Thyroid gland (tissue), 4 donors: ENCODE data around the gene GRB10. TPM values are rescaled to one million over a fixed set of nuclear protein-coding genes. Genes with fewer than 3 reads are reported as not detected.

Source experiments
- DNase-seq, 2 donors: peaks; one replicate each; pipeline ENCODE4 v3.0.0-alpha.2; 2019
- H3K27ac ChIP-seq, 3 donors: fragments of 200-600 bp; sonication (generic); 1 replicate in 2 of 3; 2 replicates in 1 of 3; pipeline ENCODE4 v1.5.1; 2016 to 2019; ENCODE audit warnings: mild to moderate bottlenecking in 1 of 3, moderate library complexity in 1 of 3
- H3K27me3 ChIP-seq: fragments of 200-600 bp; sonication (generic); one replicate; pipeline ENCODE4 v1.5.1; 2019
- H3K36me3 ChIP-seq, 2 donors: fragments of 200-600 bp; sonication (generic); one replicate each; pipeline ENCODE4 v1.5.1; 2016 to 2019
- H3K4me1 ChIP-seq, 2 donors: fragments of 200-600 bp; sonication (generic); one replicate each; pipeline ENCODE4 v1.5.1; 2017 to 2019
- H3K4me3 ChIP-seq, 3 donors: fragments of 200-600 bp; sonication (generic); replicated peaks in 1 of 3; 1 replicate in 2 of 3; 2 replicates in 1 of 3; pipeline ENCODE4 v1.5.1; 2016; ENCODE audit warnings: mild to moderate bottlenecking in 1 of 3
- H3K9me3 ChIP-seq: fragments of 200-600 bp; sonication (generic); one replicate; pipeline ENCODE4 v1.5.1; 2017
- CTCF ChIP-seq, 6 experiments: fragments of 200-600 bp in 3 of 6; fragments of 450-650 bp in 3 of 6; sonication (generic) in 3 of 6; IDR thresholded peaks; one replicate each; pipeline ENCODE4 v1.5.1; 2016 to 2019; ENCODE audit warnings: antibody characterized with exemption in 6 of 6, mild to moderate bottlenecking in 2 of 6, inconsistent platforms in 1 of 6, moderate library complexity in 1 of 6
- POLR2A ChIP-seq, 2 donors: fragments of 450-650 bp; IDR thresholded peaks; one replicate each; pipeline ENCODE4 v1.6.1; 2017; ENCODE audit warnings: antibody characterized with exemption in 2 of 2, mild to moderate bottlenecking in 2 of 2, moderate library complexity in 1 of 2
- WGBS, 2 donors: methylation state at CpG; one replicate each; pipeline ENCODE4 v1.1.5; 2017; 5-methylcytosine and 5-hydroxymethylcytosine counted together
- intact Hi-C: fragments of 100-400 bp; cut with DNase I; formaldehyde crosslinking; loops from one replicate; pipeline ENCODE4 v1.15.1; 2023
- total RNA-seq, 4 donors: library from RNA; depleted of rRNA; stranded (reverse); fragments of >200 nt; gene quantifications; one replicate each; pipeline ENCODE4 v1.2.3, GENCODE V29; 2016

The GRB10 gene
- total RNA-seq, 4 donors from 2014 or later = 21.3 to 99.2 (median 39.6) TPM

GRCh38 chr7:50676079-50676478 is 106.6 kb downstream of the GRB10 start:
- Histone ChIP-seq H3K27me3 (no peaks in the 10 kb centered on the region), H3K4me1 (peaks cover 0 to 26% of the 10 kb centered on the region in 2 donors), H3K9me3 (no peaks in the 10 kb centered on the region), H3K4me3 (no peak overlapping the region), H3K36me3 (peaks cover 0 to 4% of the 10 kb centered on the region in 2 donors), H3K27ac (no peak overlapping the region)
- intact Hi-C loops = no loop called here
- no peak for TF ChIP-seq POLR2A (IDR thresholded peaks at IDR 0.05)
- no peak for TF ChIP-seq CTCF (IDR thresholded peaks at IDR 0.05)
- 49 to 58% methylated on average over 5 of the region's 5 CpGs for WGBS, 2 donors
- no peak for DNase-seq

- peaks cover 0 to 4% of the 10 kb centered on the region in 2 donors for H3K36me3 ChIP-seq
- no peak overlapping the region for H3K27ac ChIP-seq
- intact Hi-C loops = no loop called here
- no peaks in the 10 kb centered on the region for H3K9me3 ChIP-seq
- TF ChIP-seq POLR2A (IDR thresholded peaks at IDR 0.05) (no peak), CTCF (IDR thresholded peaks at IDR 0.05) (no peak)
- DNase-seq = no peak
- H3K4me1 ChIP-seq = peaks cover 0 to 26% of the 10 kb centered on the region in 2 donors
- no peak overlapping the region for H3K4me3 ChIP-seq
- no peaks in the 10 kb centered on the region for H3K27me3 ChIP-seq
- WGBS, 2 donors = 79 to 82% methylated on average over 9 to 11 of the region's 11 CpGs
These were observed 107.5 kb downstream of the GRB10 start for GRCh38 chr7:50674896-50675835.

GRCh38 chr7:50674299-50674698 is 108.4 kb downstream of the GRB10 start:
- Histone ChIP-seq H3K9me3 (no peaks in the 10 kb centered on the region), H3K4me3 (no peak overlapping the region), H3K36me3 (peaks cover 0 to 4% of the 10 kb centered on the region in 2 donors), H3K27me3 (no peaks in the 10 kb centered on the region), H3K4me1 (peaks cover 0 to 26% of the 10 kb centered on the region in 2 donors), H3K27ac (no peak overlapping the region)
- TF ChIP-seq POLR2A (IDR thresholded peaks at IDR 0.05) = no peak
- no peak for TF ChIP-seq CTCF (IDR thresholded peaks at IDR 0.05)
- 86 to 97% methylated on average over 9 to 10 of the region's 10 CpGs for WGBS, 2 donors
- intact Hi-C loops = no loop called here
- DNase-seq = no peak

GRCh38 chr7:50673096-50673495 is 109.6 kb downstream of the GRB10 start:
- peaks cover 0 to 4% of the 10 kb centered on the region in 2 donors for H3K36me3 ChIP-seq
- no peaks in the 10 kb centered on the region for H3K27me3 ChIP-seq
- no peak for TF ChIP-seq POLR2A (IDR thresholded peaks at IDR 0.05)
- TF ChIP-seq CTCF (IDR thresholded peaks at IDR 0.05) = no peak
- no peak overlapping the region for H3K27ac ChIP-seq
- 92 to 95% methylated on average over 10 of the region's 10 CpGs for WGBS, 2 donors
- peaks cover 5 to 33% of the 10 kb centered on the region in 2 donors for H3K4me1 ChIP-seq
- intact Hi-C loops = no loop called here
- H3K4me3 ChIP-seq = no peak overlapping the region
- no peaks in the 10 kb centered on the region for H3K9me3 ChIP-seq
- DNase-seq = no peak

- Histone ChIP-seq H3K4me3 (no peak overlapping the region), H3K27ac (no peak overlapping the region), H3K27me3 (no peaks in the 10 kb centered on the region), H3K9me3 (no peaks in the 10 kb centered on the region), H3K36me3 (peaks cover 0 to 4% of the 10 kb centered on the region in 2 donors), H3K4me1 (peaks cover 15 to 34% of the 10 kb centered on the region in 2 donors)
- intact Hi-C loops = no loop called here
- 91 to 94% methylated on average over 11 of the region's 11 CpGs for WGBS, 2 donors
- DNase-seq = no peak
- TF ChIP-seq CTCF (IDR thresholded peaks at IDR 0.05) (no peak), POLR2A (IDR thresholded peaks at IDR 0.05) (no peak)
These were observed 110.7 kb downstream of the GRB10 start for GRCh38 chr7:50672045-50672444.
